ENCODE measurements around the gene WDR4. TPM values are rescaled to one million over a fixed set of nuclear protein-coding genes. Genes with fewer than 3 reads are reported as not detected.

Gene WDR4
- total RNA-seq, 1 experiment from 2014 or later: 42.6 TPM

DNA sequence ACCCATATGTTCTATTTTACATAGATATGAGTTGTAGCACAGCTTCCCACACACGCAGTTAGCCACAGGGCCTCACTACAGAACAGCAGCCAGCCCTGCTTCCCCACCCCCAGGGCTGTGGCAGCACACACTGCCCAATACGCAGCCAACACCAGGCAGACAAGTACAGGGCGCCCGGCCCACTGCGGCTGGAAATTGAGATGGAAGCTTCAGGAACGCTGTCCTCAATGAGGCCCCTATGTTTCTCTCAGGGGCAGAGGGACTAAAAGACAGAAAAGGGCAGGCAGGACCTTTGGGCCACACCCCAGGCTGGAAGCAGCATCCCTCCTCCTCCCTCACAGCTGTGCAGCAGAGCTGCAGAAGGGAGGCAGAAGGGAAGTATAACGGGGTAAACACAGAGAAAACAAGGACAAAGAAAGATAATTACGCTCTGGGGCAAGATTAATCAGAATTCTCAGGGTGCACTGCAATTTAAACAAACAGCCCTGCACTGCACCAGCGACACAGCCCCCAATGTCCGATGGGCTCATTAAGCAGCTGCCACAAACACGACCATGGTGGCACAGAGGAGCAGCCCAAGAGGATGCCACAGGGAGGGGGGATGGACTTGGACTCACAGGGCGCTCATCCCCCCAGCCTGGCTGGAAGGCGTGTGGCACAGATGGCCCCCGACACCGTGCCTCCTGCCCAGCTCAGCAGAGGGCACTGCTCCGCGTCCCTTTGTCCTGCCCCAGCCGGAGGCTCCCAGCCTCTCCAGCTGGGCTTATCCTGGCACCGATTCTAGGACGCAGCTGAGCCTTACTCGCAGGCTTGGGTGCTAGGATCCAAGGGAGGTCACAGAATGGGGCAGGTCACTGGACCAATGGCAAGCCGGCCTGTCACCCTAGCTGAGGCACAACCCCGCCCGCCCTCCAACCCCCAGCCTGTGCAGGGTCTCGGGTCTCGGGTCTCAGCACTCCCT lies 14.2 kb downstream of the WDR4 start (continued):
- TF ChIP-seq, protein P1, sequence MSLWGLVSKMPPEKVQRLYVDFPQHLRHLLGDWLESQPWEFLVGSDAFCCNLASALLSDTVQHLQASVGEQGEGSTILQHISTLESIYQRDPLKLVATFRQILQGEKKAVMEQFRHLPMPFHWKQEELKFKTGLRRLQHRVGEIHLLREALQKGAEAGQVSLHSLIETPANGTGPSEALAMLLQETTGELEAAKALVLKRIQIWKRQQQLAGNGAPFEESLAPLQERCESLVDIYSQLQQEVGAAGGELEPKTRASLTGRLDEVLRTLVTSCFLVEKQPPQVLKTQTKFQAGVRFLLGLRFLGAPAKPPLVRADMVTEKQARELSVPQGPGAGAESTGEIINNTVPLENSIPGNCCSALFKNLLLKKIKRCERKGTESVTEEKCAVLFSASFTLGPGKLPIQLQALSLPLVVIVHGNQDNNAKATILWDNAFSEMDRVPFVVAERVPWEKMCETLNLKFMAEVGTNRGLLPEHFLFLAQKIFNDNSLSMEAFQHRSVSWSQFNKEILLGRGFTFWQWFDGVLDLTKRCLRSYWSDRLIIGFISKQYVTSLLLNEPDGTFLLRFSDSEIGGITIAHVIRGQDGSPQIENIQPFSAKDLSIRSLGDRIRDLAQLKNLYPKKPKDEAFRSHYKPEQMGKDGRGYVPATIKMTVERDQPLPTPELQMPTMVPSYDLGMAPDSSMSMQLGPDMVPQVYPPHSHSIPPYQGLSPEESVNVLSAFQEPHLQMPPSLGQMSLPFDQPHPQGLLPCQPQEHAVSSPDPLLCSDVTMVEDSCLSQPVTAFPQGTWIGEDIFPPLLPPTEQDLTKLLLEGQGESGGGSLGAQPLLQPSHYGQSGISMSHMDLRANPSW (CRISPR knock-in tag; conservative IDR thresholded peaks at IDR 0.05; ENCODE audit: low read depth): no peak
- TF ChIP-seq ZNF263 (CRISPR knock-in tag; IDR thresholded peaks at IDR 0.05; ENCODE audit: low read depth): no peak

DNA sequence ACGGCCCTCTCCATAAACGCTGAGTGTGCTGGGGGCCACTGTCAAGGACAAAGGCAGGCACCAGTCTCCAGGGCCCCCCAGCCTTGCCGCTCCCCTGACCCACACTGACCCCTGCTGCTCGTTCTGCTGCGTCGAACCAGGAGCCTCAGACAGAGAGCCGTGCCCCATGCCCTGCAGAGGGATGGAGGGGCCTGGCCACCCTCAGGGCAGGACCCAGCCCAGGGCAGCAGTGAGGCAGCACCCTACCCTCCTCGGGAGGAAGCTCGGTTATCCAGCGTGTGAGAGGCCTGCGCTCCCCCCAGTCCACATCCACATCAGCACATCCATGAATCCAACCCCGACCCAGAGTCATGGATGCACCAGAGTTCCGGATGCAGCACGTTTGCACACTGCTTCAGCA lies 15.1 kb downstream of the WDR4 start:
- Mint-ChIP-seq H3K27ac (peak overlapping the region; percentile 81), H3K4me3 (no peak overlapping the region), H3K36me3 (peaks cover 50% of the 10 kb centered on the region), H3K4me1 (peaks cover 8% of the 10 kb centered on the region), H3K9me3 (no peaks in the 10 kb centered on the region), H3K27me3 (ENCODE audit: low read depth) (no peaks in the 10 kb centered on the region)
- ChIA-PET CTCF (no interaction called here), POLR2A (no interaction called here)
- DNase-seq (ENCODE audit: low spot score) (no peak), ATAC-seq (peak; percentile 26)
- TF ChIP-seq SOX15 (CRISPR knock-in tag; IDR thresholded peaks at IDR 0.05) (no peak), SMAD4 (CRISPR knock-in tag; IDR thresholded peaks at IDR 0.05) (no peak), ESRRA (CRISPR knock-in tag; IDR thresholded peaks at IDR 0.05; ENCODE audit: borderline replicate concordance) (no peak), KAT7 (CRISPR knock-in tag; IDR thresholded peaks at IDR 0.05; ENCODE audit: borderline replicate concordance) (no peak), EMX1 (CRISPR knock-in tag; IDR thresholded peaks at IDR 0.05) (no peak), FOXK1 (CRISPR knock-in tag; IDR thresholded peaks at IDR 0.05) (no peak), NR3C1 (CRISPR knock-in tag; conservative IDR thresholded peaks at IDR 0.05; ENCODE audit: low read depth) (no peak), CBFB (CRISPR knock-in tag; IDR thresholded peaks at IDR 0.05; ENCODE audit: low read depth) (no peak)
- TF ChIP-seq, protein P2, sequence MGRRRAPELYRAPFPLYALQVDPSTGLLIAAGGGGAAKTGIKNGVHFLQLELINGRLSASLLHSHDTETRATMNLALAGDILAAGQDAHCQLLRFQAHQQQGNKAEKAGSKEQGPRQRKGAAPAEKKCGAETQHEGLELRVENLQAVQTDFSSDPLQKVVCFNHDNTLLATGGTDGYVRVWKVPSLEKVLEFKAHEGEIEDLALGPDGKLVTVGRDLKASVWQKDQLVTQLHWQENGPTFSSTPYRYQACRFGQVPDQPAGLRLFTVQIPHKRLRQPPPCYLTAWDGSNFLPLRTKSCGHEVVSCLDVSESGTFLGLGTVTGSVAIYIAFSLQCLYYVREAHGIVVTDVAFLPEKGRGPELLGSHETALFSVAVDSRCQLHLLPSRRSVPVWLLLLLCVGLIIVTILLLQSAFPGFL (CRISPR knock-in tag; IDR thresholded peaks at IDR 0.05; ENCODE audit: borderline replicate concordance): no peak
- TF ChIP-seq, protein P3, sequence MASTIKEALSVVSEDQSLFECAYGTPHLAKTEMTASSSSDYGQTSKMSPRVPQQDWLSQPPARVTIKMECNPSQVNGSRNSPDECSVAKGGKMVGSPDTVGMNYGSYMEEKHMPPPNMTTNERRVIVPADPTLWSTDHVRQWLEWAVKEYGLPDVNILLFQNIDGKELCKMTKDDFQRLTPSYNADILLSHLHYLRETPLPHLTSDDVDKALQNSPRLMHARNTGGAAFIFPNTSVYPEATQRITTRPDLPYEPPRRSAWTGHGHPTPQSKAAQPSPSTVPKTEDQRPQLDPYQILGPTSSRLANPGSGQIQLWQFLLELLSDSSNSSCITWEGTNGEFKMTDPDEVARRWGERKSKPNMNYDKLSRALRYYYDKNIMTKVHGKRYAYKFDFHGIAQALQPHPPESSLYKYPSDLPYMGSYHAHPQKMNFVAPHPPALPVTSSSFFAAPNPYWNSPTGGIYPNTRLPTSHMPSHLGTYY (CRISPR knock-in tag; IDR thresholded peaks at IDR 0.05): no peak
- TF ChIP-seq, protein P4, sequence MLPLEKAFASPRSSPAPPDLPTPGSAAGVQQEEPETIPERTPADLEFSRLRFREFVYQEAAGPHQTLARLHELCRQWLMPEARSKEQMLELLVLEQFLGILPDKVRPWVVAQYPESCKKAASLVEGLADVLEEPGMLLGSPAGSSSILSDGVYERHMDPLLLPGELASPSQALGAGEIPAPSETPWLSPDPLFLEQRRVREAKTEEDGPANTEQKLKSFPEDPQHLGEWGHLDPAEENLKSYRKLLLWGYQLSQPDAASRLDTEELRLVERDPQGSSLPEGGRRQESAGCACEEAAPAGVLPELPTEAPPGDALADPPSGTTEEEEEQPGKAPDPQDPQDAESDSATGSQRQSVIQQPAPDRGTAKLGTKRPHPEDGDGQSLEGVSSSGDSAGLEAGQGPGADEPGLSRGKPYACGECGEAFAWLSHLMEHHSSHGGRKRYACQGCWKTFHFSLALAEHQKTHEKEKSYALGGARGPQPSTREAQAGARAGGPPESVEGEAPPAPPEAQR (CRISPR knock-in tag; IDR thresholded peaks at IDR 0.05): no peak
- TF ChIP-seq, protein P5, sequence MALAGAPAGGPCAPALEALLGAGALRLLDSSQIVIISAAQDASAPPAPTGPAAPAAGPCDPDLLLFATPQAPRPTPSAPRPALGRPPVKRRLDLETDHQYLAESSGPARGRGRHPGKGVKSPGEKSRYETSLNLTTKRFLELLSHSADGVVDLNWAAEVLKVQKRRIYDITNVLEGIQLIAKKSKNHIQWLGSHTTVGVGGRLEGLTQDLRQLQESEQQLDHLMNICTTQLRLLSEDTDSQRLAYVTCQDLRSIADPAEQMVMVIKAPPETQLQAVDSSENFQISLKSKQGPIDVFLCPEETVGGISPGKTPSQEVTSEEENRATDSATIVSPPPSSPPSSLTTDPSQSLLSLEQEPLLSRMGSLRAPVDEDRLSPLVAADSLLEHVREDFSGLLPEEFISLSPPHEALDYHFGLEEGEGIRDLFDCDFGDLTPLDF (CRISPR knock-in tag; IDR thresholded peaks at IDR 0.05): no peak
- TF ChIP-seq, protein P6, sequence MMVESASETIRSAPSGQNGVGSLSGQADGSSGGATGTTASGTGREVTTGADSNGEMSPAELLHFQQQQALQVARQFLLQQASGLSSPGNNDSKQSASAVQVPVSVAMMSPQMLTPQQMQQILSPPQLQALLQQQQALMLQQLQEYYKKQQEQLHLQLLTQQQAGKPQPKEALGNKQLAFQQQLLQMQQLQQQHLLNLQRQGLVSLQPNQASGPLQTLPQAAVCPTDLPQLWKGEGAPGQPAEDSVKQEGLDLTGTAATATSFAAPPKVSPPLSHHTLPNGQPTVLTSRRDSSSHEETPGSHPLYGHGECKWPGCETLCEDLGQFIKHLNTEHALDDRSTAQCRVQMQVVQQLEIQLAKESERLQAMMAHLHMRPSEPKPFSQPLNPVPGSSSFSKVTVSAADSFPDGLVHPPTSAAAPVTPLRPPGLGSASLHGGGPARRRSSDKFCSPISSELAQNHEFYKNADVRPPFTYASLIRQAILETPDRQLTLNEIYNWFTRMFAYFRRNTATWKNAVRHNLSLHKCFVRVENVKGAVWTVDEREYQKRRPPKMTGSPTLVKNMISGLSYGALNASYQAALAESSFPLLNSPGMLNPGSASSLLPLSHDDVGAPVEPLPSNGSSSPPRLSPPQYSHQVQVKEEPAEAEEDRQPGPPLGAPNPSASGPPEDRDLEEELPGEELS (CRISPR knock-in tag; IDR thresholded peaks at IDR 0.05): no peak
